HepG2 (cell line): ENCODE results near the gene PSMB11. TPM values are rescaled to one million over a fixed set of nuclear protein-coding genes. Genes with fewer than 3 reads are reported as not detected.
A peak's percentile ranks its signal among the peaks of the same experiment; 100 is the strongest.

Experiments
- AHDC1 ChIP-seq: sonication (generic); formaldehyde crosslinking; IDR thresholded peaks from 2 replicates; pipeline ENCODE4 v1.5.1; 2020; ENCODE audit warnings: mild to moderate bottlenecking, missing genetic modification reagents, borderline replicate concordance
- ARID3A ChIP-seq: IDR thresholded peaks from 2 replicates; pipeline ENCODE4 v1.6.1; 2012; ENCODE audit warnings: low read depth, low read length, improper control_type of control experiment
- BRCA1 ChIP-seq: sonication (generic); formaldehyde crosslinking; IDR thresholded peaks from 2 replicates; pipeline ENCODE4 v1.4.0; 2020; ENCODE audit warnings: missing genetic modification reagents
- CAMTA2 ChIP-seq: sonication (generic); formaldehyde crosslinking; IDR thresholded peaks from 2 replicates; pipeline ENCODE4 v1.4.0; 2020; ENCODE audit warnings: mild to moderate bottlenecking, missing genetic modification reagents, borderline replicate concordance
- CHCHD3 ChIP-seq: sonication (generic); formaldehyde crosslinking; IDR thresholded peaks from 2 replicates; pipeline ENCODE4 v1.8.0; 2022; ENCODE audit warnings: mild to moderate bottlenecking, missing genetic modification reagents, moderate library complexity
- HHEX ChIP-seq: IDR thresholded peaks from 2 replicates; pipeline ENCODE4 v1.6.1; 2016; ENCODE audit warnings: control low read depth
- KDM4B ChIP-seq: sonication (generic); formaldehyde crosslinking; IDR thresholded peaks from 2 replicates; pipeline ENCODE4 v1.4.0; 2020; ENCODE audit warnings: missing genetic modification reagents
- KMT2B ChIP-seq: IDR thresholded peaks from 2 replicates; pipeline ENCODE4 v1.6.1; 2016; ENCODE audit warnings: missing genetic modification reagents, missing compliant biosample characterization
- NCOA1 ChIP-seq: sonication (generic); formaldehyde crosslinking; IDR thresholded peaks from 2 replicates; pipeline ENCODE4 v1.9.0; 2021; ENCODE audit warnings: missing genetic modification reagents
- PBX2 ChIP-seq: IDR thresholded peaks from 2 replicates; pipeline ENCODE4 v1.6.1; 2016; ENCODE audit warnings: control low read depth
- PHF8 ChIP-seq: sonication (generic); formaldehyde crosslinking; IDR thresholded peaks from 2 replicates; pipeline ENCODE4 v1.5.0; 2020; ENCODE audit warnings: missing genetic modification reagents
- RELA ChIP-seq: sonication (generic); formaldehyde crosslinking; IDR thresholded peaks from 2 replicates; pipeline ENCODE4 v1.4.0; 2020; ENCODE audit warnings: missing genetic modification reagents
- SRSF4 ChIP-seq: fragments of 200-400 bp; formaldehyde crosslinking; IDR thresholded peaks from one replicate; pipeline ENCODE4 v1.6.1; 2018; ENCODE audit warnings: mild to moderate bottlenecking, low read depth, low read length, moderate library complexity; ENCODE audit not compliant: poor library complexity, severe bottlenecking
- TEAD3 ChIP-seq: optimal IDR thresholded peaks from 2 replicates; pipeline ENCODE3; 2016; ENCODE audit warnings: borderline replicate concordance
- ZNF260 ChIP-seq: sonication (generic); formaldehyde crosslinking; IDR thresholded peaks from 2 replicates; pipeline ENCODE4 v1.4.0; 2020; ENCODE audit warnings: missing genetic modification reagents, low read depth, mild to moderate bottlenecking, borderline replicate concordance
- ZNF264 ChIP-seq: sonication (generic); formaldehyde crosslinking; IDR thresholded peaks from 2 replicates; pipeline ENCODE4 v1.4.0; 2020; ENCODE audit warnings: missing genetic modification reagents
- ZNF296 ChIP-seq: sonication (generic); formaldehyde crosslinking; conservative IDR thresholded peaks from 2 replicates; pipeline ENCODE4 v1.5.0; 2020; ENCODE audit warnings: mild to moderate bottlenecking, missing genetic modification reagents
- ZNF564 ChIP-seq: sonication (generic); formaldehyde crosslinking; IDR thresholded peaks from 2 replicates; pipeline ENCODE4 v1.8.1; 2023; ENCODE audit warnings: mild to moderate bottlenecking, missing genetic modification reagents
- ZNF766 ChIP-seq: sonication (generic); formaldehyde crosslinking; IDR thresholded peaks from 2 replicates; pipeline ENCODE4 v1.5.0; 2020; ENCODE audit warnings: missing genetic modification reagents, borderline replicate concordance
- ZUFSP ChIP-seq: sonication (generic); formaldehyde crosslinking; IDR thresholded peaks from 2 replicates; pipeline ENCODE4 v1.9.0; 2021; ENCODE audit warnings: missing genetic modification reagents, mild to moderate bottlenecking, borderline replicate concordance
- polyA plus RNA-seq, 8 experiments: library from polyadenylated mRNA; depleted of rRNA in 3 of 8; stranded (reverse) in 7 of 8; unstranded in 1 of 8; fragments of >200 nt; fragmentation: Illumina TruSeq in 4 of 8; extraction: Trizol in 4 of 8; gene quantifications; 2 replicates each; pipeline versions ENCODE4 v1.2.1 to v1.2.3, GENCODE V29; 2011 to 2016; ENCODE audit warnings: low read depth in 4 of 8, missing spikeins in 1 of 8, mixed read lengths in 1 of 8; ENCODE audit not compliant: insufficient read depth in 1 of 8
- total RNA-seq, 5 experiments: library from RNA; depleted of rRNA; stranded (reverse); fragments of >200 nt; fragmentation: Illumina TruSeq; extraction: Trizol; gene quantifications; 2 replicates each; pipeline ENCODE4 v1.2.3, GENCODE V29; 2016; ENCODE audit warnings: low read depth in 1 of 5

PSMB11 gene
- total and polyA plus RNA-seq, 2 of the 13 experiments (the other 11 are each of a cell fraction or from before 2014, with no cell fraction given) = not detected

- no peak for TF ChIP-seq ZNF296 (CRISPR knock-in tag)
- no peak for TF ChIP-seq BRCA1
- no peak for TF ChIP-seq RELA (CRISPR knock-in tag)
- TF ChIP-seq ZNF260 (CRISPR knock-in tag) = no peak
- peak; percentile 88 for TF ChIP-seq NCOA1 (CRISPR knock-in tag)
- no peak for TF ChIP-seq ZUFSP (CRISPR knock-in tag)
- no peak for TF ChIP-seq PBX2 (CRISPR knock-in tag)
- TF ChIP-seq ZNF766 (CRISPR knock-in tag) = no peak
- TF ChIP-seq PHF8 (CRISPR knock-in tag) = peak; percentile 88
- peak; percentile 59; the same call in 1 of the 2 replicates for TF ChIP-seq ZNF564 (CRISPR knock-in tag)
- TF ChIP-seq ARID3A = no peak
- TF ChIP-seq CHCHD3 (CRISPR knock-in tag) = no peak
- peak; percentile 82 for TF ChIP-seq KMT2B (CRISPR knock-in tag)
- TF ChIP-seq SRSF4 = no peak
- TF ChIP-seq KDM4B (CRISPR knock-in tag) = peak; percentile 67; the same call in 1 of the 2 replicates
- 0 out of 2 replicates have a peak, but pooled peaks have one; percentile 31 for TF ChIP-seq CAMTA2 (CRISPR knock-in tag)
- no peak for TF ChIP-seq ZNF264 (CRISPR knock-in tag)
- no peak for TF ChIP-seq HHEX (CRISPR knock-in tag)
- no peak for TF ChIP-seq TEAD3 (CRISPR knock-in tag)
- TF ChIP-seq AHDC1 (CRISPR knock-in tag) = no peak
Measured at GRCh38 chr14:23071244-23071920, 29.4 kb downstream of the PSMB11 start (continued).
